ENCODE results near the gene SMIM22. TPM values are rescaled to one million over a fixed set of nuclear protein-coding genes. Genes with fewer than 3 reads are reported as not detected.

The SMIM22 gene
- total RNA-seq, 4 donors from 2014 or later: 10.1 to 20.9 (median 18.7) TPM; not detected in 1

DNA sequence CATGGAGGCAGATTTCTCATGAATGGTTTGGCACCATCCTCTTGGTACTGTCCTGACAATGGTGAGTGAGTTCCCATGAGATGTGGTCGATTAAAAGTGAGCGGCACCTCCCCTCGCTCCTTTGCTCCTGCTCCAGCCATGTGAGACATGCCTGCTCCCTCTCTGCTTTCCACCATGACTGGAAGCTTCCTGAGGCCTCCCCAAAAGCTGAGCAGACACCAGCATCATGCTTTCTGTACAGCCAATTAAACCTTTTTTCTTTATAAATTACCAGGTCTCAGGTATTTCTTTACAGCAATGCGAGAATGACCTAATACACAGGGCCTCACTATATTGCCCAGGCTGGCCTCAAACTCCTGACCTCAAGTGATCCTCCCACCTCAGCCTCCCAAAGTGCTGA lies 40.3 kb upstream of the SMIM22 start:
- no peak overlapping the region for H3K4me3 ChIP-seq
- 97% methylated on average over 4 of the region's 4 CpGs for WGBS
- no peak for TF ChIP-seq EP300 (IDR thresholded peaks at IDR 0.05)
- TF ChIP-seq CTCF (IDR thresholded peaks at IDR 0.05): no peak
- no peak for TF ChIP-seq POLR2A (IDR thresholded peaks at IDR 0.05)
- no peak for TF ChIP-seq POLR2AphosphoS5 (IDR thresholded peaks at IDR 0.05)
- H3K9me3 ChIP-seq: no peaks in the 10 kb centered on the region
- H3K36me3 ChIP-seq: peaks cover 96% of the 10 kb centered on the region
- no peak overlapping the region for H3K27ac ChIP-seq
- no peaks in the 10 kb centered on the region for H3K27me3 ChIP-seq
- no peaks in the 10 kb centered on the region for H3K4me1 ChIP-seq
- no peak for DNase-seq (ENCODE audit: low spot score in 2 of 2)

- H3K36me3 ChIP-seq: peaks cover 97% of the 10 kb centered on the region
These were observed 39.5 kb upstream of the SMIM22 start for GRCh38 chr16:4755687-4756086.

GRCh38 chr16:4760221-4760910 lies 34.8 kb upstream of the SMIM22 start:
- 85% methylated on average over 15 of the region's 23 CpGs for WGBS
- TF ChIP-seq POLR2AphosphoS5 (IDR thresholded peaks at IDR 0.05) (no peak), CTCF (IDR thresholded peaks at IDR 0.05) (no peak), EP300 (IDR thresholded peaks at IDR 0.05) (no peak), POLR2A (IDR thresholded peaks at IDR 0.05) (no peak)
- Histone ChIP-seq H3K36me3 (peaks cover 90% of the 10 kb centered on the region), H3K4me3 (no peak overlapping the region), H3K27me3 (no peaks in the 10 kb centered on the region), H3K9me3 (no peaks in the 10 kb centered on the region), H3K4me1 (peaks cover 6% of the 10 kb centered on the region), H3K27ac (no peak overlapping the region)
- DNase-seq (ENCODE audit: low spot score in 2 of 2): no peak

More at GRCh38 chr16:4755687-4756086, 39.5 kb upstream of the SMIM22 start:
- Histone ChIP-seq H3K27ac (no peak overlapping the region), H3K4me1 (no peaks in the 10 kb centered on the region), H3K4me3 (no peak overlapping the region), H3K9me3 (no peaks in the 10 kb centered on the region), H3K27me3 (no peaks in the 10 kb centered on the region)
- DNase-seq (ENCODE audit: low spot score in 2 of 2): no peak
- TF ChIP-seq POLR2AphosphoS5 (IDR thresholded peaks at IDR 0.05) (no peak), EP300 (IDR thresholded peaks at IDR 0.05) (no peak), CTCF (IDR thresholded peaks at IDR 0.05) (no peak), POLR2A (IDR thresholded peaks at IDR 0.05) (no peak)
- 95% methylated on average over 6 of the region's 6 CpGs for WGBS

- WGBS: 90% methylated on average over 2 of the region's 9 CpGs
- no peak for DNase-seq (ENCODE audit: low spot score in 2 of 2)
- no peak overlapping the region for H3K4me3 ChIP-seq
- peaks cover 73% of the 10 kb centered on the region for H3K36me3 ChIP-seq
- TF ChIP-seq EP300 (IDR thresholded peaks at IDR 0.05): no peak
- H3K9me3 ChIP-seq: no peaks in the 10 kb centered on the region
- H3K4me1 ChIP-seq: peaks cover 19% of the 10 kb centered on the region
- H3K27ac ChIP-seq: no peak overlapping the region
- no peaks in the 10 kb centered on the region for H3K27me3 ChIP-seq
These were observed 33.0 kb upstream of the SMIM22 start for GRCh38 chr16:4762205-4762604.

- no peaks in the 10 kb centered on the region for H3K9me3 ChIP-seq
- TF ChIP-seq POLR2AphosphoS5 (IDR thresholded peaks at IDR 0.05) (no peak), CTCF (IDR thresholded peaks at IDR 0.05) (no peak), EP300 (IDR thresholded peaks at IDR 0.05) (no peak), POLR2A (IDR thresholded peaks at IDR 0.05) (no peak)
- no peak overlapping the region for H3K4me3 ChIP-seq
- DNase-seq (ENCODE audit: low spot score in 2 of 2): no peak
- H3K27me3 ChIP-seq: no peaks in the 10 kb centered on the region
- peaks cover 58% of the 10 kb centered on the region for H3K36me3 ChIP-seq
- WGBS: 94% methylated on average over 3 of the region's 7 CpGs
- H3K4me1 ChIP-seq: peaks cover 32% of the 10 kb centered on the region
- H3K27ac ChIP-seq: no peak overlapping the region
These were observed 31.4 kb upstream of the SMIM22 start for GRCh38 chr16:4763791-4764190.
